OCI-LY3 (cell line): ENCODE results near the gene LRRC15.

Source experiments
- H2AFZ ChIP-seq: fragments of 200-600, 300-600 bp; shearing (Covaris generic); 2 replicates; pipeline ENCODE4 v1.6.0; 2014; ENCODE audit warnings: antibody characterized with exemption, low read depth, low read length
- H3K27ac ChIP-seq: fragments of 200-600, 300-600 bp; sonication (generic); 2 replicates; pipeline ENCODE4 v1.5.1; 2014; ENCODE audit warnings: mild to moderate bottlenecking, low read length, moderate library complexity, mixed read lengths
- H3K27me3 ChIP-seq: fragments of 200-600, 300-600 bp; sonication (generic); 2 replicates; pipeline ENCODE4 v1.6.1; 2014; ENCODE audit warnings: low read depth, low read length, mixed read lengths
- H3K36me3 ChIP-seq: fragments of 200-600, 300-600 bp; sonication (generic); replicated peaks from 2 replicates; pipeline ENCODE3; 2014; ENCODE audit warnings: low read depth, low read length, mixed read lengths
- H3K4me1 ChIP-seq: fragments of 300-600, 200-600 bp; sonication (generic); 2 replicates; pipeline ENCODE4 v1.6.1; 2014; ENCODE audit warnings: low read length, mixed read lengths
- H3K4me2 ChIP-seq: fragments of 200-600, 300-600 bp; sonication (generic); 2 replicates; pipeline ENCODE4 v1.6.1; 2014; ENCODE audit warnings: low read length, mixed read lengths
- H3K4me3 ChIP-seq: fragments of 300-600, 200-600 bp; sonication (generic); 2 replicates; pipeline ENCODE4 v1.5.1; 2014; ENCODE audit warnings: antibody characterized with exemption, mild to moderate bottlenecking, low read length, moderate library complexity
- H3K79me2 ChIP-seq: fragments of 300-600, 200-600 bp; shearing (Covaris generic); 2 replicates; pipeline ENCODE4 v1.6.1; 2014; ENCODE audit warnings: mild to moderate bottlenecking, low read length, mixed read lengths
- H3K9ac ChIP-seq: fragments of 300-600, 200-600 bp; shearing (Covaris generic); 2 replicates; pipeline ENCODE4 v1.6.0; 2014; ENCODE audit warnings: mild to moderate bottlenecking, low read length, moderate library complexity
- H3K9me3 ChIP-seq: fragments of 200-600, 300-600 bp; shearing (Covaris generic); 2 replicates; pipeline ENCODE4 v1.6.1; 2014; ENCODE audit warnings: low read length, mixed read lengths; ENCODE audit not compliant: insufficient read depth
- H4K20me1 ChIP-seq: fragments of 200-600, 300-600 bp; sonication (generic); 2 replicates; pipeline ENCODE4 v1.6.1; 2016; ENCODE audit warnings: low read length, mixed read lengths; ENCODE audit not compliant: insufficient read depth
- CTCF ChIP-seq: fragments of 200-600, 300-600 bp; sonication (generic); IDR thresholded peaks from 2 replicates; pipeline ENCODE4 v1.5.1; 2014; ENCODE audit warnings: antibody characterized with exemption, low read length, low read depth
- EZH2phosphoT487 ChIP-seq: fragments of 200-600 bp; shearing (Covaris generic); IDR thresholded peaks from 2 replicates; pipeline ENCODE4 v1.6.1; 2018; ENCODE audit warnings: antibody characterized with exemption, mixed run types, low read depth

LRRC15 gene

GRCh38 chr3:194369522-194370279 lies at the start of gene LRRC15:
LRRC15 (minus strand) TSS chr3:194369743; CDS start chr3:194361043, 8,700 bp downstream.
- Histone ChIP-seq H2AFZ (no peak within 1 kb of the TSS), H3K4me3 (no peak within 1 kb of the TSS), H3K9ac (no peak within 1 kb of the TSS), H3K79me2 (no peaks in the 10 kb centered on the region), H4K20me1 (no peaks in the 10 kb centered on the region), H3K4me1 (peaks cover 10% of the 10 kb centered on the region), H3K27me3 (peaks cover 28% of the 10 kb centered on the region), H3K27ac (no peak within 1 kb of the TSS), H3K36me3 (no peaks in the 10 kb centered on the region), H3K9me3 (no peaks in the 10 kb centered on the region), H3K4me2 (no peak within 1 kb of the TSS)
- TF ChIP-seq CTCF (no peak), EZH2phosphoT487 (no peak)

DNA sequence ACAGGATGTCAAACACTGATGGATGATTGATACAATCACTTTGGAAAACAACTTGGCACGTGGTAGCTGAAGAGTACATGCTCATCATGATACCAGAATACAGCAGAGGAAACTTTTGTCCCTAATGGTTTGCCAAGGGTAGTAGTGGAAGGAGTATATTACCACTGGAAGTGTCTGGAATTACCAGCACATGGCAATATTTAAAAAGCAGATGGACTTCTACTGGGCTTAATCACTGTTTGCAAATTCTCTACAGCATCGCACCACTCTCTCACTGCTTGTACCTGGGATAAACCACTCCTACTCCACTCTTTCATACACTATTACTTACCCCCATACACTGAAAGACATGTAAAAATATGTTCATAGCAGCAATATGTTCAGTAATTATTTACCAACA lies 49.1 kb upstream of the LRRC15 start:
- peaks cover 26% of the 10 kb centered on the region for H3K36me3 ChIP-seq

GRCh38 chr3:194407423-194407822 lies 37.9 kb upstream of the LRRC15 start:
- H4K20me1 ChIP-seq = no peaks in the 10 kb centered on the region
- H3K9ac ChIP-seq = no peak overlapping the region
- H3K27ac ChIP-seq = no peak overlapping the region
- H3K27me3 ChIP-seq = no peaks in the 10 kb centered on the region
- TF ChIP-seq EZH2phosphoT487 (no peak), CTCF (no peak)
- H2AFZ ChIP-seq = no peak overlapping the region
- H3K9me3 ChIP-seq = no peaks in the 10 kb centered on the region
- no peaks in the 10 kb centered on the region for H3K4me1 ChIP-seq
- no peak overlapping the region for H3K4me3 ChIP-seq
- H3K4me2 ChIP-seq = no peak overlapping the region
- H3K36me3 ChIP-seq = peaks cover 30% of the 10 kb centered on the region
- no peaks in the 10 kb centered on the region for H3K79me2 ChIP-seq

More for the DNA sequence above, 49.1 kb upstream of the LRRC15 start:
- no peak overlapping the region for H2AFZ ChIP-seq
- H3K4me1 ChIP-seq = no peaks in the 10 kb centered on the region
- no peaks in the 10 kb centered on the region for H3K27me3 ChIP-seq
- H3K9ac ChIP-seq = no peak overlapping the region
- H3K79me2 ChIP-seq = no peaks in the 10 kb centered on the region
- no peak for TF ChIP-seq EZH2phosphoT487
- TF ChIP-seq CTCF = no peak
- no peak overlapping the region for H3K4me2 ChIP-seq
- H4K20me1 ChIP-seq = no peaks in the 10 kb centered on the region
- H3K9me3 ChIP-seq = no peaks in the 10 kb centered on the region
- no peak overlapping the region for H3K4me3 ChIP-seq
- no peak overlapping the region for H3K27ac ChIP-seq

DNA sequence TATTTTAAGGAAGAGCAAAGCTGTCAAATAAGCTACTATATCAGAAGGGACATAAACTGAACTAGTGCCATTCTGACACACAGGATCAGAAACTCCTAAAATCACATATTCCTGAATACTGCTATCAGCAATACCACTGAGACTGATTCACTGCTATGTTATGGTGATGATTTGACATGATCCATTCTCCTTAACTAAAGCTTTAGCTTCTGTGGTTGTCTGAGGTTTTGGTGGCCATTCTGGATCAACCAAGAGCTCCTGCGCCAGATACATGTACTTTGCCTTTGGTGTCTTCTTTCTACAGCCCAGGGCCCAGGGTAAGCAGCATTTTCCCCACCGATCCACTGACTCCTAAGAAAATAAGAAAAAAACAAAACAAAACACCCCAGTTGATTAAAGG lies 36.2 kb upstream of the LRRC15 start:
- H3K9me3 ChIP-seq = no peaks in the 10 kb centered on the region
- H3K9ac ChIP-seq = no peak overlapping the region
- peaks cover 22% of the 10 kb centered on the region for H3K36me3 ChIP-seq
- TF ChIP-seq CTCF = no peak
- no peak for TF ChIP-seq EZH2phosphoT487
- no peaks in the 10 kb centered on the region for H4K20me1 ChIP-seq
- no peaks in the 10 kb centered on the region for H3K79me2 ChIP-seq
- H3K4me1 ChIP-seq = no peaks in the 10 kb centered on the region
- H3K27me3 ChIP-seq = no peaks in the 10 kb centered on the region
- no peak overlapping the region for H3K4me2 ChIP-seq
- no peak overlapping the region for H3K27ac ChIP-seq
- H2AFZ ChIP-seq = no peak overlapping the region
- no peak overlapping the region for H3K4me3 ChIP-seq
